GM12873 (cell line): ENCODE data around the gene THEMIS.

Experiments used
- CTCF ChIP-seq: IDR thresholded peaks from 2 replicates; pipeline ENCODE4 v1.5.1; 2012; ENCODE audit warnings: low read depth, mild to moderate bottlenecking, moderate library complexity, low read length, control low read depth; ENCODE audit not compliant: insufficient read depth; ENCODE audit errors: missing control alignments

The THEMIS gene

GRCh38 chr6:127912914-127913313 lies 12.1 kb upstream of the THEMIS start:
- no peak for TF ChIP-seq CTCF

GRCh38 chr6:127907960-127908640 lies 7.2 kb upstream of the THEMIS start:
- TF ChIP-seq CTCF, result no peak

GRCh38 chr6:127904160-127904559 lies 3.3 kb upstream of the THEMIS start:
- TF ChIP-seq CTCF, result no peak

GRCh38 chr6:127902933-127903332 lies 2.1 kb upstream of the THEMIS start:
- no peak for TF ChIP-seq CTCF

GRCh38 chr6:127897484-127897883 lies 3.4 kb downstream of the THEMIS start:
- TF ChIP-seq CTCF, result no peak

- TF ChIP-seq CTCF, result no peak
These were observed 6.8 kb downstream of the THEMIS start for GRCh38 chr6:127894051-127894450.

GRCh38 chr6:127893541-127893940 lies 7.3 kb downstream of the THEMIS start:
- TF ChIP-seq CTCF, result no peak
